Measurements from ENCODE around the gene RPLP2. TPM values are rescaled to one million over a fixed set of nuclear protein-coding genes. Genes with fewer than 3 reads are reported as not detected.

RPLP2 gene
- total and polyA plus RNA-seq, 2 of the 4 experiments (the other 2 are of a cell fraction), result 59.9 to 1,897 TPM

DNA sequence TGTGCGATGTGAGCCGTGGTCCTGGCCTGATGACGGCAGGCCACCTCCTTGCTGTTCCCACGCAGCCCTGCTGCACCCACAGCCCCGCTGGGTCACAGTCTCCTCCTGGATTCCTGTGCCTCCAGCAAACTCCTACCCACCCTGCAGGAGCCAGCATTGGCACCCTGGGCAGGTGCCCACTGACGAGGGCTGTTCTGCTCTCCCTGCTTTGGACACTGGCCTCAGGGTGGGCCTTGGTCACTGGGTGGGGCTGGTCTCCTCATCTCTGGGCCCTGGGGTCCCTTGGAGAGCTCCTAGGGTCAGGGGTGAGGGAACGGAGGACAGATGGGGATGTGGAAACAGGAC, 45.5 kb downstream of the RPLP2 start:
- intact Hi-C loops (cut with micrococcal nuclease) (no loop called here), dilution Hi-C loops (cut with HindIII; ENCODE audit: low sequenced_read_pairs, unreplicated experiment) (no loop called here), in situ Hi-C loops (cut with MboI; ENCODE audit: low sequenced_read_pairs) (no loop called here)
- Histone ChIP-seq H3K4me2 (ENCODE audit: low read depth, low read length) (no peak overlapping the region), H3K14ac (replicated peaks; ENCODE audit: low read depth, low read length) (no peak overlapping the region), H4K5ac (ENCODE audit: low read depth, low read length) (no peak overlapping the region), H3K27ac (ENCODE audit: insufficient read depth, low read length) (no peak overlapping the region), H4K20me1 (ENCODE audit: insufficient read depth, low read length) (peaks cover 80% of the 10 kb centered on the region), H3K56ac (ENCODE audit: extremely low read depth, insufficient read depth, low read length) (no peak overlapping the region), H3K27me3 (ENCODE audit: control insufficient read depth, insufficient read depth, low read length) (no peaks in the 10 kb centered on the region), H2AK9ac (replicated peaks; ENCODE audit: low read depth, low read length, poor library complexity) (no peak overlapping the region), H3K4me3 (ENCODE audit: insufficient read depth, low read depth, low read length) (no peak overlapping the region), H3K36me3 (ENCODE audit: control insufficient read depth, insufficient read depth, low read length) (peaks cover 20% of the 10 kb centered on the region), H3K18ac (ENCODE audit: low read depth, low read length) (no peak overlapping the region), H3K9ac (ENCODE audit: low read depth, low read length) (no peak overlapping the region), H2AK5ac (ENCODE audit: low read depth, low read length) (no peak overlapping the region), H3K4ac (ENCODE audit: low read depth, low read length) (no peak overlapping the region), H2BK5ac (ENCODE audit: low read depth, low read length, poor library complexity, severe bottlenecking) (no peak overlapping the region), H3K23ac (ENCODE audit: low read depth, low read length) (no peak overlapping the region), H4K91ac (ENCODE audit: insufficient read depth, low read depth, low read length) (no peak overlapping the region), H2BK120ac (ENCODE audit: low read depth, low read length) (no peak overlapping the region), H3K4me1 (ENCODE audit: control insufficient read depth, insufficient read depth, low read length) (peaks cover 20% of the 10 kb centered on the region), H3K9me3 (ENCODE audit: control insufficient read depth, insufficient read depth, low read length) (no peaks in the 10 kb centered on the region), H2AFZ (replicated peaks; ENCODE audit: low read length, poor library complexity) (no peak overlapping the region), H2BK20ac (ENCODE audit: low read depth, low read length) (no peak overlapping the region), H3K79me1 (ENCODE audit: low read depth in 1 of 2, low read length in 2 of 2) (peaks cover 18 to 87% of the 10 kb centered on the region in 2 experiments), H2BK15ac (ENCODE audit: low read depth, low read length) (no peak overlapping the region), H3K9me1 (ENCODE audit: insufficient read depth, low read length) (no peaks in the 10 kb centered on the region), H4K8ac (ENCODE audit: low read depth in 2 of 2, low read length in 2 of 2) (no peak overlapping the region)
- 89% methylated on average over 5 of the region's 7 CpGs; no CpG with 5 or more reads in 1 of the 2 experiments for WGBS, 2 experiments (ENCODE audit: extremely low coverage in 2 of 2, insufficient read length in 1 of 2)
- BruUV-seq (replicated peaks), result no TSS peak
- ChIA-PET POLR2A (ENCODE audit: unreplicated experiment) (no interaction called here), CTCF (no interaction called here)
- TF ChIP-seq RFX5 (IDR thresholded peaks at IDR 0.05; ENCODE audit: low read depth, low read length), result no peak
- TF ChIP-seq, protein P1, sequence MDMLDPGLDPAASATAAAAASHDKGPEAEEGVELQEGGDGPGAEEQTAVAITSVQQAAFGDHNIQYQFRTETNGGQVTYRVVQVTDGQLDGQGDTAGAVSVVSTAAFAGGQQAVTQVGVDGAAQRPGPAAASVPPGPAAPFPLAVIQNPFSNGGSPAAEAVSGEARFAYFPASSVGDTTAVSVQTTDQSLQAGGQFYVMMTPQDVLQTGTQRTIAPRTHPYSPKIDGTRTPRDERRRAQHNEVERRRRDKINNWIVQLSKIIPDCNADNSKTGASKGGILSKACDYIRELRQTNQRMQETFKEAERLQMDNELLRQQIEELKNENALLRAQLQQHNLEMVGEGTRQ (IDR thresholded peaks at IDR 0.05; ENCODE audit: low read depth, low read length), result no peak
- TF ChIP-seq RCOR1 (IDR thresholded peaks at IDR 0.05; ENCODE audit: insufficient replicate concordance, low read length), result no peak
- TF ChIP-seq, protein P2, sequence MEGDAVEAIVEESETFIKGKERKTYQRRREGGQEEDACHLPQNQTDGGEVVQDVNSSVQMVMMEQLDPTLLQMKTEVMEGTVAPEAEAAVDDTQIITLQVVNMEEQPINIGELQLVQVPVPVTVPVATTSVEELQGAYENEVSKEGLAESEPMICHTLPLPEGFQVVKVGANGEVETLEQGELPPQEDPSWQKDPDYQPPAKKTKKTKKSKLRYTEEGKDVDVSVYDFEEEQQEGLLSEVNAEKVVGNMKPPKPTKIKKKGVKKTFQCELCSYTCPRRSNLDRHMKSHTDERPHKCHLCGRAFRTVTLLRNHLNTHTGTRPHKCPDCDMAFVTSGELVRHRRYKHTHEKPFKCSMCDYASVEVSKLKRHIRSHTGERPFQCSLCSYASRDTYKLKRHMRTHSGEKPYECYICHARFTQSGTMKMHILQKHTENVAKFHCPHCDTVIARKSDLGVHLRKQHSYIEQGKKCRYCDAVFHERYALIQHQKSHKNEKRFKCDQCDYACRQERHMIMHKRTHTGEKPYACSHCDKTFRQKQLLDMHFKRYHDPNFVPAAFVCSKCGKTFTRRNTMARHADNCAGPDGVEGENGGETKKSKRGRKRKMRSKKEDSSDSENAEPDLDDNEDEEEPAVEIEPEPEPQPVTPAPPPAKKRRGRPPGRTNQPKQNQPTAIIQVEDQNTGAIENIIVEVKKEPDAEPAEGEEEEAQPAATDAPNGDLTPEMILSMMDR (conservative IDR thresholded peaks at IDR 0.05; ENCODE audit: low read depth, low read length), result no peak
- TF ChIP-seq MAFK (IDR thresholded peaks at IDR 0.05; ENCODE audit: low read depth, low read length), result no peak
- TF ChIP-seq MAZ (IDR thresholded peaks at IDR 0.05; ENCODE audit: borderline replicate concordance, low read depth, low read length), result no peak
- no peak for TF ChIP-seq NFE2L2 (IDR thresholded peaks at IDR 0.05; ENCODE audit: low read depth, low read length)
- TF ChIP-seq BHLHE40 (IDR thresholded peaks at IDR 0.05; ENCODE audit: low read depth, low read length), result no peak
- no peak for TF ChIP-seq POLR2A (IDR thresholded peaks at IDR 0.05; ENCODE audit: low read depth, low read length)
- TF ChIP-seq SMC3 (IDR thresholded peaks at IDR 0.05; ENCODE audit: low read depth, low read length), result no peak
- no peak for TF ChIP-seq MXI1 (IDR thresholded peaks at IDR 0.05; ENCODE audit: borderline replicate concordance, low read depth, low read length)
- no peak for TF ChIP-seq RAD21 (IDR thresholded peaks at IDR 0.05; ENCODE audit: low read length)
- TF ChIP-seq CHD1 (IDR thresholded peaks at IDR 0.05; ENCODE audit: low read depth, low read length), result no peak
- TF ChIP-seq FOS (IDR thresholded peaks at IDR 0.05; ENCODE audit: low read depth, low read length), result no peak
- no peak for TF ChIP-seq CEBPB (IDR thresholded peaks at IDR 0.05; ENCODE audit: low read depth, low read length)
- TF ChIP-seq, protein P3, sequence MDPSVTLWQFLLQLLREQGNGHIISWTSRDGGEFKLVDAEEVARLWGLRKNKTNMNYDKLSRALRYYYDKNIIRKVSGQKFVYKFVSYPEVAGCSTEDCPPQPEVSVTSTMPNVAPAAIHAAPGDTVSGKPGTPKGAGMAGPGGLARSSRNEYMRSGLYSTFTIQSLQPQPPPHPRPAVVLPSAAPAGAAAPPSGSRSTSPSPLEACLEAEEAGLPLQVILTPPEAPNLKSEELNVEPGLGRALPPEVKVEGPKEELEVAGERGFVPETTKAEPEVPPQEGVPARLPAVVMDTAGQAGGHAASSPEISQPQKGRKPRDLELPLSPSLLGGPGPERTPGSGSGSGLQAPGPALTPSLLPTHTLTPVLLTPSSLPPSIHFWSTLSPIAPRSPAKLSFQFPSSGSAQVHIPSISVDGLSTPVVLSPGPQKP (IDR thresholded peaks at IDR 0.05; ENCODE audit: borderline replicate concordance, low read depth, low read length), result no peak
- ATAC-seq (ENCODE audit: low read depth) (no peak), DNase-seq (no peak)
